HCT116 (cell line): ENCODE measurements around the gene COPE. TPM values are rescaled to one million over a fixed set of nuclear protein-coding genes. Genes with fewer than 3 reads are reported as not detected.
A peak's percentile ranks its signal among the peaks of the same experiment; 100 is the strongest.

Experiments used
- ATAC-seq: fragments of 200-7000 bp; cut with Tn5 transposase; 2 replicates; pipeline ENCODE4 v1.9.1; 2020; ENCODE audit warnings: mild to moderate bottlenecking, moderate library complexity
- BruUV-seq: library from RNA; stranded (reverse); fragments of 400-500 nt; replicated peaks from 2 replicates; lab custom pipeline; 2021; lab: Mats Ljungman, UMichigan
- CTCF ChIA-PET: fragments of 300-600 bp; sonication (Branson Sonifier 250); formaldehyde crosslinking; loops from one replicate; lab custom pipeline; 2021; ENCODE audit warnings: antibody characterized with exemption; lab: Charles Lee
- POLR2A ChIA-PET: fragments of 300-600, 350-600 bp; sonication (Branson Sonifier 250); formaldehyde crosslinking; loops from one replicate; lab custom pipeline; 2021; ENCODE audit warnings: antibody characterized with exemption; lab: Charles Lee
- RAD21 ChIA-PET, 2 experiments: fragments of 300-600 bp; sonication (Branson Sonifier 250); formaldehyde crosslinking; loops; one replicate each; lab custom pipeline; 2023; ENCODE audit warnings: low total read pairs in 2 of 2; ENCODE audit not compliant: uncharacterized antibody in 2 of 2, unreplicated experiment in 2 of 2, low non-redundant PET in 1 of 2; lab: Charles Lee
- DNase-seq: peaks from one replicate; pipeline ENCODE4 v3.0.0-alpha.2; 2010; ENCODE audit warnings: low read depth, low spot score
- H2AFZ ChIP-seq: fragments of 200-600 bp; shearing (Covaris generic), sonication (generic); 2 replicates; pipeline ENCODE4 v1.6.1; 2017; ENCODE audit warnings: low read depth, mixed run types, mixed read lengths, antibody characterized with exemption, low read length; ENCODE audit not compliant: poor library complexity, severe bottlenecking
- H3K27ac ChIP-seq: 2 replicates; pipeline ENCODE4 v1.5.1; 2012; ENCODE audit warnings: low read depth, low read length
- H3K27me3 ChIP-seq: fragments of 200-600 bp; sonication (generic); 2 replicates; pipeline ENCODE4 v1.6.1; 2016; ENCODE audit warnings: mixed run types, low read length, mixed read lengths; ENCODE audit not compliant: insufficient read depth
- H3K36me3 ChIP-seq, 2 experiments: fragments of 200-500 bp in 1 of 2; fragments of 200-600 bp in 1 of 2; sonication (Bioruptor generic) in 1 of 2; sonication (generic) in 1 of 2; 2 replicates each; pipeline versions ENCODE4 v1.5.1 to v1.6.1; 2014 to 2016; ENCODE audit warnings: low read length in 2 of 2, inconsistent platforms in 1 of 2, mixed read lengths in 1 of 2, mixed run types in 1 of 2; ENCODE audit not compliant: insufficient read depth in 2 of 2, control insufficient read depth in 1 of 2
- H3K4me1 ChIP-seq, 2 experiments: fragments of 200-600 bp in 1 of 2; sonication (generic) in 1 of 2; 2 replicates each; pipeline versions ENCODE4 v1.5.1 to v1.6.1; 2012 to 2017; ENCODE audit warnings: low read length in 2 of 2, inconsistent platforms in 1 of 2, mild to moderate bottlenecking in 1 of 2, mixed read lengths in 1 of 2, mixed run types in 1 of 2, moderate library complexity in 1 of 2; ENCODE audit not compliant: insufficient read depth in 2 of 2, control insufficient read depth in 1 of 2
- H3K4me2 ChIP-seq: fragments of 200-600 bp; sonication (generic); 2 replicates; pipeline ENCODE4 v1.6.1; 2017; ENCODE audit warnings: mixed run types, low read length, mixed read lengths
- H3K4me3 ChIP-seq, 2 experiments: fragments of 200-600 bp in 1 of 2; sonication (generic) in 1 of 2; replicated peaks in 1 of 2; 2 replicates each; pipeline ENCODE4 v1.5.1; 2011 to 2016; ENCODE audit warnings: low read length in 2 of 2, control low read depth in 1 of 2, low read depth in 1 of 2, mild to moderate bottlenecking in 1 of 2, mixed read lengths in 1 of 2, mixed run types in 1 of 2
- H3K79me2 ChIP-seq: fragments of 200-600 bp; sonication (generic); 2 replicates; pipeline ENCODE4 v1.6.1; 2017; ENCODE audit warnings: mild to moderate bottlenecking, mixed run types, low read length, moderate library complexity, mixed read lengths; ENCODE audit not compliant: insufficient read depth
- H3K9ac ChIP-seq: fragments of 200-600 bp; sonication (generic); 2 replicates; pipeline ENCODE4 v1.6.1; 2016; ENCODE audit warnings: low read length, mixed read lengths
- H3K9me2 ChIP-seq: fragments of 200-600 bp; sonication (generic), shearing (Covaris generic); 2 replicates; pipeline ENCODE4 v1.6.1; 2017; ENCODE audit warnings: mixed run types, mild to moderate bottlenecking, moderate library complexity; ENCODE audit not compliant: insufficient read depth
- H3K9me3 ChIP-seq, 2 experiments: fragments of 200-500 bp in 1 of 2; fragments of 200-600 bp in 1 of 2; sonication (Bioruptor generic) in 1 of 2; sonication (generic) in 1 of 2; 2 replicates each; pipeline ENCODE4 v1.6.1; 2014 to 2017; ENCODE audit warnings: low read length in 2 of 2, mixed read lengths in 2 of 2, inconsistent platforms in 1 of 2, low read depth in 1 of 2, mild to moderate bottlenecking in 1 of 2, mixed run types in 1 of 2, moderate library complexity in 1 of 2; ENCODE audit not compliant: control insufficient read depth in 1 of 2, insufficient read depth in 1 of 2
- H4K20me1 ChIP-seq: fragments of 200-600 bp; sonication (generic), shearing (Covaris generic); 2 replicates; pipeline ENCODE4 v1.6.1; 2017; ENCODE audit warnings: mixed run types, mild to moderate bottlenecking, moderate library complexity; ENCODE audit not compliant: insufficient read depth
- ELF1 ChIP-seq: IDR thresholded peaks from 2 replicates; pipeline ENCODE4 v1.6.1; 2012; ENCODE audit warnings: low read depth, borderline replicate concordance
- EZH2phosphoT487 ChIP-seq: fragments of 200-600 bp; IDR thresholded peaks from 2 replicates; pipeline ENCODE4 v1.6.1; 2018; ENCODE audit warnings: antibody characterized with exemption, borderline replicate concordance
- POLR2AphosphoS5 ChIP-seq: IDR thresholded peaks from 2 replicates; pipeline ENCODE4 v1.6.1; 2011; ENCODE audit warnings: mild to moderate bottlenecking, low read depth, low read length, moderate library complexity
- RAD21 ChIP-seq: IDR thresholded peaks from 2 replicates; pipeline ENCODE4 v1.6.1; 2012; ENCODE audit warnings: low read depth, mild to moderate bottlenecking
- SP1 ChIP-seq: IDR thresholded peaks from 2 replicates; pipeline ENCODE4 v1.6.1; 2012; ENCODE audit warnings: low read depth
- SRF ChIP-seq: IDR thresholded peaks from 2 replicates; pipeline ENCODE4 v1.6.1; 2012; ENCODE audit warnings: low read depth
- TCF7L2 ChIP-seq: IDR thresholded peaks from 2 replicates; pipeline ENCODE4 v1.7.0; 2011; ENCODE audit warnings: borderline replicate concordance, inconsistent platforms; ENCODE audit not compliant: insufficient read depth, insufficient read length; ENCODE audit errors: extremely low read depth
- YY1 ChIP-seq: IDR thresholded peaks from 2 replicates; pipeline ENCODE4 v1.6.1; 2011; ENCODE audit warnings: low read length, low read depth, moderate library complexity, mild to moderate bottlenecking; ENCODE audit not compliant: insufficient replicate concordance; ENCODE audit errors: extremely low read depth
- ZNF274 ChIP-seq: fragments of 200-500 bp; sonication (Bioruptor generic); IDR thresholded peaks from 2 replicates; pipeline ENCODE4 v1.6.1; 2014; ENCODE audit warnings: mild to moderate bottlenecking, low read depth, low read length, inconsistent platforms
- intact Hi-C: fragments of 100-400 bp; cut with micrococcal nuclease; formaldehyde crosslinking; loops from 2 replicates; pipeline ENCODE4 v1.10.0; 2022
- total RNA-seq: library from RNA; stranded (reverse); gene quantifications from one replicate; pipeline ENCODE4 v1.2.1, GENCODE V29; 2021; ENCODE audit not compliant: unreplicated experiment
- TF ChIP-seq, protein P1 (sequence below), 3 experiments: fragments of 200-600 bp in 1 of 3; sonication (generic) in 1 of 3; IDR thresholded peaks in 2 of 3; conservative IDR thresholded peaks in 1 of 3; 2 replicates each; pipeline ENCODE4 v1.5.1; 2012 to 2017; ENCODE audit warnings: low read depth in 2 of 3, low read length in 2 of 3, antibody characterized with exemption in 1 of 3, borderline replicate concordance in 1 of 3, control low read depth in 1 of 3, mild to moderate bottlenecking in 1 of 3, mixed read lengths in 1 of 3, mixed run types in 1 of 3, moderate library complexity in 1 of 3; ENCODE audit not compliant: insufficient read depth in 1 of 3

Gene COPE
- total RNA-seq, 1 experiment from 2014 or later: 263 TPM

DNA sequence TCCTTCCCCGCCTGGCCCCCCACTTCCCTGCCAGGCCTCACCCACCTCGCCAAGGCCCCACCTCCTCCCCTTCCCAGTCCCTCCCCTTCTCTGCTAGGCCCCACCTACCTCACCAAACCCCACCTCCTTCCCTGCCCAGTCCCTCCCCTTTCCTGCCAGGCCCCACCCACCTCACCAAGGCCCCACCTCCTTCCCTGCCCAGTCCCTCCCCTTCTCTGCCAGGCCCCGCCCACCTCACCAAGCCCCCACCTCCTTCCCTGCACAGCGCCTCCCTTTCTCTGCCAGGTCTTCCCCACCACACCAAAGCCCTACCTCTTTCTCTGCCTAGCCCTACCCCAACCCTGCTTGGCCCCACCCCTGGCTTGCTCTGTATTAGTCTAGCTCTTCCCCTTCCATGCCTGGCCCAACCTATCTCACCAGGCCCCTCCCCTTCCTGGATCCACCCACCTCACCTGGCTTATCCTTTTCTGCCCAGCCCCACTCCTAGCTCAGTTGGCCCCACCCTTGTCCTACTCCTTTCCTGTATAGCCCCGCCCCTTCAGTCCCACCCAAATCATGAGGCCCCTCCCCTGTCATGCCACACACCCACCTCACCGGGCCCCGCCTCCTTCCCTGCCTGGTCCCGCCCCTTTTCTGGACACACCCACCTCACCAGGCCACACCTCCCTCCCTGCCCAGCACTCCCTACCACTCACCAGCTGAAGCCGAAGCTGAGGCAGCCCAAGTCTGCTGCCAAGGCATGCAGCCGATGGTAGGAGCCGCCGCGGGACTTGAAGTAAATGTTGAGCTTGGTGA is 39.4 kb downstream of the COPE start:
- intact Hi-C loops: no loop called here
- peaks cover 5 to 16% of the 10 kb centered on the region in 2 experiments; a peak in 3 of 4 replicates for H3K4me1 ChIP-seq

GRCh38 chr19:18878858-18879578 is 40.2 kb downstream of the COPE start:
- Histone ChIP-seq H4K20me1 (no peaks in the 10 kb centered on the region), H2AFZ (no peak overlapping the region), H3K9me3 (peaks cover 0 to 9% of the 10 kb centered on the region in 2 experiments; a peak in 1 of 4 replicates), H3K36me3 (no peaks in the 10 kb centered on the region), H3K27ac (no peak overlapping the region; the same call in 1 of the 2 replicates), H3K4me3 (no peak overlapping the region), H3K79me2 (no peaks in the 10 kb centered on the region), H3K4me2 (no peak overlapping the region), H3K27me3 (no peaks in the 10 kb centered on the region), H3K4me1 (peaks cover 5 to 16% of the 10 kb centered on the region in 2 experiments; a peak in 3 of 4 replicates), H3K9me2 (no peaks in the 10 kb centered on the region), H3K9ac (no peak overlapping the region)
- intact Hi-C loops: no loop called here
- CTCF ChIA-PET: interaction anchor here (1.7 kb wide), 1 partner anchor 32 kb away, joined by 6 read pairs; no protein-coding TSS in a partner anchor
- POLR2A ChIA-PET: no interaction called here
- TF ChIP-seq EZH2phosphoT487: no peak
- no peak for TF ChIP-seq ELF1
- TF ChIP-seq, protein P1, sequence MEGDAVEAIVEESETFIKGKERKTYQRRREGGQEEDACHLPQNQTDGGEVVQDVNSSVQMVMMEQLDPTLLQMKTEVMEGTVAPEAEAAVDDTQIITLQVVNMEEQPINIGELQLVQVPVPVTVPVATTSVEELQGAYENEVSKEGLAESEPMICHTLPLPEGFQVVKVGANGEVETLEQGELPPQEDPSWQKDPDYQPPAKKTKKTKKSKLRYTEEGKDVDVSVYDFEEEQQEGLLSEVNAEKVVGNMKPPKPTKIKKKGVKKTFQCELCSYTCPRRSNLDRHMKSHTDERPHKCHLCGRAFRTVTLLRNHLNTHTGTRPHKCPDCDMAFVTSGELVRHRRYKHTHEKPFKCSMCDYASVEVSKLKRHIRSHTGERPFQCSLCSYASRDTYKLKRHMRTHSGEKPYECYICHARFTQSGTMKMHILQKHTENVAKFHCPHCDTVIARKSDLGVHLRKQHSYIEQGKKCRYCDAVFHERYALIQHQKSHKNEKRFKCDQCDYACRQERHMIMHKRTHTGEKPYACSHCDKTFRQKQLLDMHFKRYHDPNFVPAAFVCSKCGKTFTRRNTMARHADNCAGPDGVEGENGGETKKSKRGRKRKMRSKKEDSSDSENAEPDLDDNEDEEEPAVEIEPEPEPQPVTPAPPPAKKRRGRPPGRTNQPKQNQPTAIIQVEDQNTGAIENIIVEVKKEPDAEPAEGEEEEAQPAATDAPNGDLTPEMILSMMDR (IDR thresholded peaks at IDR 0.05 in 2 of 3, conservative IDR thresholded peaks at IDR 0.05 in 1 of 3; ENCODE audit: borderline replicate concordance in 1 of 3, insufficient read depth in 1 of 3, low read depth in 2 of 3, low read length in 2 of 3): no peak
- no peak for TF ChIP-seq RAD21
- TF ChIP-seq ZNF274: no peak
- TF ChIP-seq POLR2AphosphoS5: no peak
- ATAC-seq (peak; percentile 34), DNase-seq (no peak)
- RAD21 ChIA-PET: interaction anchor here in 1 of 2 experiments (0.9 kb wide), 1 partner anchor 108 kb away, joined by 4 read pairs; no protein-coding TSS in a partner anchor
- no TSS peak for BruUV-seq

More for the DNA sequence above, 39.4 kb downstream of the COPE start:
- Histone ChIP-seq H3K27me3 (no peaks in the 10 kb centered on the region), H4K20me1 (no peaks in the 10 kb centered on the region), H3K79me2 (no peaks in the 10 kb centered on the region), H3K9me2 (no peaks in the 10 kb centered on the region), H3K36me3 (no peaks in the 10 kb centered on the region), H3K4me2 (no peak overlapping the region), H3K9ac (no peak overlapping the region), H3K9me3 (peaks cover 0 to 9% of the 10 kb centered on the region in 2 experiments; a peak in 1 of 4 replicates), H3K27ac (peak overlapping the region; percentile 18; the same call in 1 of the 2 replicates), H3K4me3 (no peak overlapping the region), H2AFZ (no peak overlapping the region)
- DNase-seq (peak; percentile 46), ATAC-seq (peak; percentile 81)
- BruUV-seq: no TSS peak
- no peak for TF ChIP-seq TCF7L2
- TF ChIP-seq SRF: no peak
- TF ChIP-seq YY1: no peak
- TF ChIP-seq SP1: peak; percentile 21; the same call in 1 of the 2 replicates
- ChIA-PET POLR2A (no interaction called here), RAD21 (interaction anchor here in 1 of 2 experiments (0.9 kb wide), 1 partner anchor 107 kb away, joined by 4 read pairs; no protein-coding TSS in a partner anchor), CTCF (interaction anchor here (1.7 kb wide), 1 partner anchor 33 kb away, joined by 6 read pairs; no protein-coding TSS in a partner anchor)
